Measurements from ENCODE around the gene SPINK14.

DNA sequence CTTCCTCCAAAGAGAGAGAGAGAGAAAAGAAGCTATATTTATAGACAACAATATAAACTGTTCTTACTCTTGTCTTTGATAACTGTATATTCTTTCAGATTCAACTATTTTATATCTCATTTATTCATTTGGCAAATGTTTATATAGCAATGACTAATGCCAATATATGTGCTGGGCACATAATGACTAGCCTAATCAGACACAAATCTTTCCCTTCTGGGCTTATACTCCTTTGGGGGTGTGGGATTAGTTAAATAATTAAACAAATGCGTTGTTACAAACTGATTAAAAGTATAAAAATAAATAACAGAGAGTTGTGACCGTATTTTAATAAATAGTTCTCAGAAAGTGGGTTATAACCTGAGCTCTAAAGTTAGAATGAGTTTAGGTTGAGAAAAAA is 4.0 kb downstream of the SPINK14 start:
- TF ChIP-seq, protein P1, sequence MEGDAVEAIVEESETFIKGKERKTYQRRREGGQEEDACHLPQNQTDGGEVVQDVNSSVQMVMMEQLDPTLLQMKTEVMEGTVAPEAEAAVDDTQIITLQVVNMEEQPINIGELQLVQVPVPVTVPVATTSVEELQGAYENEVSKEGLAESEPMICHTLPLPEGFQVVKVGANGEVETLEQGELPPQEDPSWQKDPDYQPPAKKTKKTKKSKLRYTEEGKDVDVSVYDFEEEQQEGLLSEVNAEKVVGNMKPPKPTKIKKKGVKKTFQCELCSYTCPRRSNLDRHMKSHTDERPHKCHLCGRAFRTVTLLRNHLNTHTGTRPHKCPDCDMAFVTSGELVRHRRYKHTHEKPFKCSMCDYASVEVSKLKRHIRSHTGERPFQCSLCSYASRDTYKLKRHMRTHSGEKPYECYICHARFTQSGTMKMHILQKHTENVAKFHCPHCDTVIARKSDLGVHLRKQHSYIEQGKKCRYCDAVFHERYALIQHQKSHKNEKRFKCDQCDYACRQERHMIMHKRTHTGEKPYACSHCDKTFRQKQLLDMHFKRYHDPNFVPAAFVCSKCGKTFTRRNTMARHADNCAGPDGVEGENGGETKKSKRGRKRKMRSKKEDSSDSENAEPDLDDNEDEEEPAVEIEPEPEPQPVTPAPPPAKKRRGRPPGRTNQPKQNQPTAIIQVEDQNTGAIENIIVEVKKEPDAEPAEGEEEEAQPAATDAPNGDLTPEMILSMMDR (IDR thresholded peaks at IDR 0.05), result no peak
- TF ChIP-seq POLR2A (IDR thresholded peaks at IDR 0.05) (no peak), POLR2AphosphoS5 (IDR thresholded peaks at IDR 0.05) (no peak), EP300 (IDR thresholded peaks at IDR 0.05) (no peak)
